GM12801 (cell line): ENCODE data around the gene CRADD.

Experiments used
- TF ChIP-seq, protein P1 (sequence below): IDR thresholded peaks from one replicate; pipeline ENCODE4 v1.5.1; 2011; ENCODE audit warnings: control low read depth; ENCODE audit not compliant: insufficient read length; ENCODE audit errors: extremely low read depth

Gene CRADD

DNA sequence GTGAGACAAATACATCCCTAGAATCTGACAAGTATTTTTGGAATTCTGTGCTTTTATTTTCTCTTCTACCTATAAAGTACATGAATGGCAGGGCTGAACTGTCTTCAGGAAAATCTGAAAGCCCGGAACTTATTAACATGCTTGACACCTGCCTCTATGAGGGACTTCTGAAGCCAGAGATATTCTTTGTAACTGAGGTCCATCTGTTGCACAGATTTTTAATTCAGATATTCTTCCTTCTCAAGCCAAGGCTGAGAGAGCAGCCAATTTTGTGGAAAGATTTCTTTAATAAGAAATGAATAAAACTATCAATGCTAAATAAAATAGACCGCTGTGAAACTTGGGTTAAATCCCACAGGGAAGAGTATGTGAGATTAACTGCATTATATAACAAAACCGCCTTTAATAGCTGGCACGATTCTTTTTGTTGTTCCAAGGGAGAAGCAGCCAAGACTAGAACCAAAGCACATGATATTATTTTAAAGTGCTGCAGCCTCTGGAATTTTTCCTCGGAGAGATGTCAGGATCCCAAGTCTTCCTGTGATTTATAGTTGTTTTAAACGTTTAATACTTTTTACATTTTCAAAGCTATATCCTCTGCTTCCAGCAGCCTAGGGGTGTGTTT, 148.9 kb downstream of the CRADD start:
- TF ChIP-seq, protein P1, sequence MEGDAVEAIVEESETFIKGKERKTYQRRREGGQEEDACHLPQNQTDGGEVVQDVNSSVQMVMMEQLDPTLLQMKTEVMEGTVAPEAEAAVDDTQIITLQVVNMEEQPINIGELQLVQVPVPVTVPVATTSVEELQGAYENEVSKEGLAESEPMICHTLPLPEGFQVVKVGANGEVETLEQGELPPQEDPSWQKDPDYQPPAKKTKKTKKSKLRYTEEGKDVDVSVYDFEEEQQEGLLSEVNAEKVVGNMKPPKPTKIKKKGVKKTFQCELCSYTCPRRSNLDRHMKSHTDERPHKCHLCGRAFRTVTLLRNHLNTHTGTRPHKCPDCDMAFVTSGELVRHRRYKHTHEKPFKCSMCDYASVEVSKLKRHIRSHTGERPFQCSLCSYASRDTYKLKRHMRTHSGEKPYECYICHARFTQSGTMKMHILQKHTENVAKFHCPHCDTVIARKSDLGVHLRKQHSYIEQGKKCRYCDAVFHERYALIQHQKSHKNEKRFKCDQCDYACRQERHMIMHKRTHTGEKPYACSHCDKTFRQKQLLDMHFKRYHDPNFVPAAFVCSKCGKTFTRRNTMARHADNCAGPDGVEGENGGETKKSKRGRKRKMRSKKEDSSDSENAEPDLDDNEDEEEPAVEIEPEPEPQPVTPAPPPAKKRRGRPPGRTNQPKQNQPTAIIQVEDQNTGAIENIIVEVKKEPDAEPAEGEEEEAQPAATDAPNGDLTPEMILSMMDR: no peak

DNA sequence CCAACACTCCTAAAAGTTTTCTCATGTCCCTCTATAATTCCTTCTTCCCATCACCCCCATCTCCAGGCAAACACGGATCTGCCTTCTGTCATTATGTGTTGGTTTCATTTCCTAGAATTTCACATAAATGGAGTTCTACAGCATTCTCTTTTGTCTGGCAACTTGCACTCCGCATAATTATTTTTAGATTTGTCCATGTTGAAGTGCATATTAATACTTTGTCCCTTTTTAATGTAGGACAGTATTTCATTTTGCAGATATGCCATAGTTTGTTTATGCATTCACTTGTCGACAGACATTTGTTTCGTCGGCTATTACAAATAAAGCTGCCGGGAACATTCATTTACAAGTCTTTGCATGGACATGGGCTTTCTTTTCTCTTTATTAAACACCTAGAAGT, 150.0 kb downstream of the CRADD start:
- TF ChIP-seq, protein P1: no peak

DNA sequence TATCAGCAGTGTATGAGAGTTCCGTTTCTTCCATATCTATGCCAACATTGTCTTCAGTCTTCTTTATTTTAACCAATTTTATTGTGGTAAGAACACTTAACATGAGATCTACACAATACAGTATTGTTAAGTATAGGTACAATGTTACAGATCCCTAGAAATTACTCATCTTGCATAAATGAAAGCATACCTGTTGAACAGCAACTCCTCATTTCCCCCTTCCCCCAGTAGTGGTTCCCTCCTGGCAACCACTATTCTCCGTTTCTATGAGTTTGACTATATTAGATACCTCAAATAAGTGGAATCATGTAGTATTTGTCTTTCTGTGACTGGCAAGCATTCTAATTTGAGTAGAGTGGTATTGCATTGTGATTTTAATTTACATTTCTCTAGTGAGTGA, 150.5 kb downstream of the CRADD start:
- TF ChIP-seq, protein P1: no peak

DNA sequence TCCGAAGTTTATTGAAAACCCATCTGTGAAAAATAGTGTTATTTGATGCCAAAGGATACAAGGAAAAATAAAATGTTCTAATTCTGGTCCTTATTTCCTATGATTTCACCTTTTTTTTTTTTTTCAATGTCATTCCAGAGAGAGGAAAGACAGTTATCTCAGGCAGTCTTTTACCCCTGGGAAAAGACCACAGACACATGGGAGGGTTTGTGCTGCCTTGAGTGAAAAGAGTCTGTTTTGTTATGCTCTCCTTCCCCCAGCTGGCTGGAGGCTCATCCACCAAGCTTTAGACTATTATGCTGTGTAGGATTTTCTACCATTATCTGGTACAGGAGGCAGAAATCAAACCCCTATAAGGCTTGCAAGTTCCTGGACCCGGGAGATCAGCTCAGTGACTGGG, 151.8 kb downstream of the CRADD start:
- TF ChIP-seq, protein P1: no peak

DNA sequence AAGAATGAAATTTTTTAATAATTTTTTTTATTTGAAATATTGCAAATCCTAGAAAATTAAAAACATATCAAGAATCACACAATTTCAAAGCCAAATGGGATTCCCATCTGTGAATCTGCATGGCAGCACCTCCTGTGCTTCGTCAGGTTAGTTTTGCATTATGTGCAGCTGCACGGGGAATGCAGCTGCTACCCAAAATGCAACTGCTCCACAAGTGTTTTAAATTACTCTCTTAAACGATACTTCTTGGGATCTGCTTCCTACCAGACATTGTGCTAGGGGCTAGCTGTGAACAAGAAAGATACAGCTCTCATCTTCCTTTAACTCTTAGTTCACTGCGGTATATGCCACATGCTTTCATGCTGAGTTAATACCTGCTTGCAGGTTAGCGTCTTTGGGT, 154.2 kb downstream of the CRADD start:
- TF ChIP-seq, protein P1: no peak

DNA sequence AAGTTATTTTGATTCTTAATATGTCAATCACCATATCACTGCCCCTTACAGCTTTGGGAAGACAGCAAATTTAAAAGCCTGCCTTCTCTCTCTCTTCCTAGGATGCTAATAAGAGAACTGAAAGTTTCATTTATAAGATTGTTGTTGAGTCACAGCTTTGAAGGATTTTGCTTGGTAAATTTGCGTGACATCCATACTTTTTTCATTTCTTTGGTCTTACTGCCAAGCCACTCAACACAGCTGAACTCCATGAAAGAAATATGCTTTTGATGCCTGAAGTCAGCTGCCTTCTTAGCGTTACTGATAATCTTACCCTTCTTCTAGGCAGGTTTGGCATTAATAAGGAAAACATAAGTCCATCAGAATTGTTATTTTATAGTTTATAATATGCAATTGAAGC, 155.0 kb downstream of the CRADD start:
- TF ChIP-seq, protein P1: no peak

DNA sequence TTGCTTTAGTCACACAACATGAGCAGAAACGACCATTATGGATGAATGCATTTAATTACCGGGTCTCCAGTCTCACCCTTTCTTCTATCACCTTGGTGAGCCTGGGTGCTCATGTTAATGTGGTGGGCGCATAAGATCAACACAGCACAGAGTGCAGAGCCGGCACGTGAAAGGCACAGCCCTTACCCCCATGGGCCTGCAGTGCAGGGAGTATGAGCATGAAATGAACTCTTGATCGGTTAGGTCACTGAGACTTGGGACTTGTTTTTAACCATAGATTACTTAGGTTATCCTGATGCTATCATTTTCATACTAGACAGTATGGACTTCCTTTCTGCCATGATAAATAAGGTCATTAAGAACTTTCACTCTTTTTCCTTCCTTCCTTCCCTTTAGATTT, 156.8 kb downstream of the CRADD start:
- TF ChIP-seq, protein P1: no peak
